GM04503 (cell line): ENCODE data around the gene CCDC192.
"Not testable (repeated sequence)": the region's sequence is repeated elsewhere in the genome, so short reads cannot be mapped to it uniquely, and the experiment has no call there.

Experiments
- DNase-seq: peaks from one replicate; pipeline ENCODE4 v3.0.0-alpha.2; 2012; ENCODE audit warnings: low read depth

The CCDC192 gene

GRCh38 chr5:127699416-127699815 lies 3.8 kb upstream of the CCDC192 start:
- DNase-seq = no peak

GRCh38 chr5:127700237-127700766 lies 2.9 kb upstream of the CCDC192 start:
- no peak for DNase-seq

GRCh38 chr5:127702434-127702833 lies 757 bp upstream of the CCDC192 start:
- DNase-seq = no peak

- peak; percentile 21 for DNase-seq
These were observed 2.1 kb downstream of the CCDC192 start for GRCh38 chr5:127705120-127705892.

GRCh38 chr5:127706691-127707090 lies 3.5 kb downstream of the CCDC192 start:
- no peak for DNase-seq

- no peak for DNase-seq
These were observed 4.0 kb downstream of the CCDC192 start for GRCh38 chr5:127707209-127707608.

- not testable (repeated sequence) for DNase-seq
These were observed 9.9 kb downstream of the CCDC192 start for GRCh38 chr5:127713083-127713482.

GRCh38 chr5:127718181-127718580 lies 15.0 kb downstream of the CCDC192 start:
- DNase-seq = no peak

GRCh38 chr5:127723571-127723970 lies 20.4 kb downstream of the CCDC192 start:
- no peak for DNase-seq

GRCh38 chr5:127725673-127726072 lies 22.5 kb downstream of the CCDC192 start:
- no peak for DNase-seq

- no peak for DNase-seq
These were observed 29.8 kb downstream of the CCDC192 start for GRCh38 chr5:127732963-127733362.

GRCh38 chr5:127739348-127739747 lies 36.2 kb downstream of the CCDC192 start:
- not testable (repeated sequence) for DNase-seq

GRCh38 chr5:127739807-127740384 lies 36.7 kb downstream of the CCDC192 start:
- DNase-seq = no peak

GRCh38 chr5:127741412-127741811 lies 38.2 kb downstream of the CCDC192 start:
- no peak for DNase-seq

- no peak for DNase-seq
These were observed 41.0 kb downstream of the CCDC192 start for GRCh38 chr5:127744241-127744640.

- DNase-seq = no peak
These were observed 43.6 kb downstream of the CCDC192 start for GRCh38 chr5:127746756-127747155.

GRCh38 chr5:127752503-127753265 lies 49.5 kb downstream of the CCDC192 start:
- not testable (repeated sequence) for DNase-seq

- no peak for DNase-seq
These were observed 51.1 kb downstream of the CCDC192 start for GRCh38 chr5:127754259-127754658.

GRCh38 chr5:127754706-127755105 lies 51.5 kb downstream of the CCDC192 start:
- no peak for DNase-seq

GRCh38 chr5:127757576-127757975 lies 54.4 kb downstream of the CCDC192 start:
- DNase-seq = peak; percentile 20

GRCh38 chr5:127758766-127759283 lies 55.6 kb downstream of the CCDC192 start:
- no peak for DNase-seq

- no peak for DNase-seq
These were observed 58.7 kb downstream of the CCDC192 start for GRCh38 chr5:127761869-127762268.
